SK-N-SH treated with all-trans-retinoic acid at 6 μM for 48 hours (cell line): ENCODE measurements around the gene VWA5B2.

Experiments used
- ATAC-seq: fragments of 200-7000 bp; cut with Tn5 transposase; 3 replicates; pipeline ENCODE4 v1.9.1; 2020; ENCODE audit warnings: mild to moderate bottlenecking, moderate library complexity
- BACH2 ChIP-seq: fragments of 250-450 bp; sonication (Bioruptor Pico); IDR thresholded peaks from 2 replicates; pipeline ENCODE4 v1.9.0; 2021; ENCODE audit warnings: mild to moderate bottlenecking, borderline replicate concordance
- CSDC2 ChIP-seq: fragments of 250-450 bp; sonication (Bioruptor Pico); IDR thresholded peaks from 2 replicates; pipeline ENCODE4 v1.5.0; 2020; ENCODE audit warnings: mild to moderate bottlenecking, moderate library complexity
- ESRRG ChIP-seq: fragments of 250-450 bp; sonication (Bioruptor Pico); IDR thresholded peaks from 2 replicates; pipeline ENCODE4 v1.6.1; 2021; ENCODE audit warnings: mild to moderate bottlenecking
- GLIS3 ChIP-seq: fragments of 250-450 bp; sonication (Bioruptor Pico); IDR thresholded peaks from 2 replicates; pipeline ENCODE4 v1.5.0; 2020; ENCODE audit warnings: mild to moderate bottlenecking, moderate library complexity
- ISL1 ChIP-seq: fragments of 250-450 bp; sonication (Bioruptor Pico); IDR thresholded peaks from 2 replicates; pipeline ENCODE4 v2.1.2; 2022; ENCODE audit warnings: mild to moderate bottlenecking, moderate library complexity
- OSR1 ChIP-seq: fragments of 250-450 bp; sonication (Bioruptor Pico); IDR thresholded peaks from 2 replicates; pipeline ENCODE4 v1.8.0; 2022; ENCODE audit warnings: moderate library complexity, mild to moderate bottlenecking, inconsistent platforms
- PPARA ChIP-seq: fragments of 250-450 bp; sonication (Bioruptor Pico); IDR thresholded peaks from 2 replicates; pipeline ENCODE4 v1.5.0; 2020; ENCODE audit warnings: mild to moderate bottlenecking, borderline replicate concordance
- RARB ChIP-seq: fragments of 250-450 bp; sonication (Bioruptor Pico); IDR thresholded peaks from 2 replicates; pipeline ENCODE4 v1.8.0; 2021; ENCODE audit warnings: mild to moderate bottlenecking, moderate library complexity
- SNAI2 ChIP-seq: fragments of 250-450 bp; sonication (Bioruptor Pico); IDR thresholded peaks from 2 replicates; pipeline ENCODE4 v1.5.0; 2020; ENCODE audit warnings: mild to moderate bottlenecking, moderate library complexity
- TCF4 ChIP-seq: fragments of 250-450 bp; sonication (Bioruptor Pico); IDR thresholded peaks from 2 replicates; pipeline ENCODE4 v1.8.0; 2021; ENCODE audit warnings: mild to moderate bottlenecking, moderate library complexity, borderline replicate concordance
- TOX ChIP-seq: fragments of 250-450 bp; sonication (Bioruptor Pico); IDR thresholded peaks from 2 replicates; pipeline ENCODE4 v1.8.0; 2021; ENCODE audit warnings: mild to moderate bottlenecking, moderate library complexity, borderline replicate concordance
- ZFP3 ChIP-seq: fragments of 250-450 bp; sonication (Bioruptor Pico); IDR thresholded peaks from 2 replicates; pipeline ENCODE4 v1.5.0; 2020; ENCODE audit warnings: mild to moderate bottlenecking, moderate library complexity
- ZFP30 ChIP-seq: fragments of 450-650 bp; formaldehyde crosslinking; IDR thresholded peaks from 2 replicates; pipeline ENCODE4 v1.5.0; 2022; ENCODE audit warnings: mild to moderate bottlenecking, moderate library complexity
- ZNF565 ChIP-seq: fragments of 450-650 bp; formaldehyde crosslinking; conservative IDR thresholded peaks from 2 replicates; pipeline ENCODE4 v1.5.0; 2020; ENCODE audit warnings: low read depth, mild to moderate bottlenecking, moderate library complexity
- ZNF70 ChIP-seq: fragments of 450-650 bp; formaldehyde crosslinking; IDR thresholded peaks from 2 replicates; pipeline ENCODE4 v1.5.0; 2020; ENCODE audit warnings: mild to moderate bottlenecking, moderate library complexity
- TF ChIP-seq, protein P1 (sequence below): fragments of 250-450 bp; sonication (Bioruptor Pico); IDR thresholded peaks from 2 replicates; pipeline ENCODE4 v1.8.0; 2021; ENCODE audit warnings: low read depth, mild to moderate bottlenecking, moderate library complexity, borderline replicate concordance
- TF ChIP-seq, protein P2 (sequence below): fragments of 250-450 bp; sonication (Bioruptor Pico); IDR thresholded peaks from 2 replicates; pipeline ENCODE4 v1.5.0; 2020; ENCODE audit warnings: mild to moderate bottlenecking, moderate library complexity
- TF ChIP-seq, protein P3 (sequence below): fragments of 250-450 bp; sonication (Bioruptor Pico); IDR thresholded peaks from 2 replicates; pipeline ENCODE4 v1.5.1; 2020; ENCODE audit warnings: low read depth, mild to moderate bottlenecking, moderate library complexity
- TF ChIP-seq, protein P4 (sequence below): fragments of 250-450 bp; sonication (Bioruptor Pico); IDR thresholded peaks from 2 replicates; pipeline ENCODE4 v1.5.1; 2021; ENCODE audit warnings: mild to moderate bottlenecking, moderate library complexity
- TF ChIP-seq, protein P5 (sequence below): fragments of 250-450 bp; sonication (Bioruptor Pico); IDR thresholded peaks from 2 replicates; pipeline ENCODE4 v1.8.0; 2020; ENCODE audit warnings: mild to moderate bottlenecking, moderate library complexity, borderline replicate concordance

Gene VWA5B2

DNA sequence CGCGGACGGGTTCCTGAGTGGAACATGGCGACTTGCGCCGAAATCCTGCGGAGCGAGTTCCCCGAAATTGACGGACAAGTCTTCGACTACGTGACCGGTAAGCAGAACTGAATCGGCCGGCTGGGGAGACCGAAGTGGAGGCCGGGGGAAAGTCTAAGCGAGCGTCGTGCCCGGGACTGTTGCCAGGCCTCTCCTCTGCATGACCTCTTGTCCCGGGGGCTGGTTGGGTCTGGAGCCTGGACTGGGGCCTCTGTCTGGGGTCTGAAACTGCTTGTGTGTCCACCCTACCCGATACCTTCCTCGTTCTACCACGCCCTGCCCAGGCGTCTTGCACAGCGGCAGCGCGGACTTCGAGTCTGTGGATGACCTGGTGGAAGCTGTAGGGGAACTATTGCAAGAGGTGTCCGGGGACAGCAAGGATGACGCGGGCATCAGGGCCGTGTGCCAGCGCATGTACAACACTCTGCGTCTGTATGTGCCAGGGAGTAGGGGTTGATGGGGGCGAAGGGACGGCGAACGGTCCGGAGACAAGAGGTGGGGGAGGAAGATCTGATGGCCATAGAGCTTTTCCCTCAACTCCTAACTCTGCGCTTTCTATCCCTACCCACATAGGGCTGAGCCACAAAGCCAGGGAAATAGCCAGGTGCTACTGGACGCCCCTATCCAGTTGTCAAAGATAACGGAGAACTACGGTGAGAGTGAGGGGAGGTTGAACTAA, 43.0 kb upstream of the VWA5B2 start, which contains the start of gene ABCF3:
Gene ABCF3 (plus strand): TSS at position 16 of the 718 bp plus-strand sequence. CDS start 9 bp downstream, at position 25.
- ATAC-seq: peak; percentile 61
- TF ChIP-seq ISL1 (CRISPR knock-in tag) (no peak), ZNF70 (CRISPR knock-in tag) (no peak), TCF4 (no peak)

DNA sequence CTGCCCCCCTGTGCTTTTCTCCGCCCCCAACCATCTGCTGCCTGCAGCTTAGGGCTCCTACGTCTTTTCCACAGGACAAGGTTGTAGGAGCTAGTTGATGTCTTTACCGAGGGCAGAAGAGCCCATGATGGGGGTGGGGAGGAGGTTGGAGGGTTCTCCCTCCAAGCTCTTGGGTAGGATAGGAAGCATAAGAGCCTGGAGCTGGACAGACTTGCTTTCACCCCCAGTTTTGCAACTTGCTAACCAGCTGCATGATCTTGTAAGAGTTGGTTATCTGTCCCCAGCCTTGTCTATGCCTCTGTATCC, 42.5 kb upstream of the VWA5B2 start:
- TF ChIP-seq, protein P1, sequence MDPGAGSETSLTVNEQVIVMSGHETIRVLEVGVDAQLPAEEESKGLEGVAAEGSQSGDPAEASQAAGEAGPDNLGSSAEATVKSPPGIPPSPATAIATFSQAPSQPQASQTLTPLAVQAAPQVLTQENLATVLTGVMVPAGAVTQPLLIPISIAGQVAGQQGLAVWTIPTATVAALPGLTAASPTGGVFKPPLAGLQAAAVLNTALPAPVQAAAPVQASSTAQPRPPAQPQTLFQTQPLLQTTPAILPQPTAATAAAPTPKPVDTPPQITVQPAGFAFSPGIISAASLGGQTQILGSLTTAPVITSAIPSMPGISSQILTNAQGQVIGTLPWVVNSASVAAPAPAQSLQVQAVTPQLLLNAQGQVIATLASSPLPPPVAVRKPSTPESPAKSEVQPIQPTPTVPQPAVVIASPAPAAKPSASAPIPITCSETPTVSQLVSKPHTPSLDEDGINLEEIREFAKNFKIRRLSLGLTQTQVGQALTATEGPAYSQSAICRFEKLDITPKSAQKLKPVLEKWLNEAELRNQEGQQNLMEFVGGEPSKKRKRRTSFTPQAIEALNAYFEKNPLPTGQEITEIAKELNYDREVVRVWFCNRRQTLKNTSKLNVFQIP (CRISPR knock-in tag): no peak
- TF ChIP-seq ZFP3 (no peak), ESRRG (CRISPR knock-in tag) (no peak), CSDC2 (CRISPR knock-in tag) (no peak), RARB (CRISPR knock-in tag) (no peak), OSR1 (CRISPR knock-in tag) (no peak), ZNF565 (CRISPR knock-in tag) (no peak), ZFP30 (CRISPR knock-in tag) (no peak), ISL1 (CRISPR knock-in tag) (no peak), TOX (CRISPR knock-in tag) (no peak), TCF4 (no peak), SNAI2 (no peak), PPARA (CRISPR knock-in tag) (no peak), GLIS3 (CRISPR knock-in tag) (no peak)
- TF ChIP-seq, protein P2, sequence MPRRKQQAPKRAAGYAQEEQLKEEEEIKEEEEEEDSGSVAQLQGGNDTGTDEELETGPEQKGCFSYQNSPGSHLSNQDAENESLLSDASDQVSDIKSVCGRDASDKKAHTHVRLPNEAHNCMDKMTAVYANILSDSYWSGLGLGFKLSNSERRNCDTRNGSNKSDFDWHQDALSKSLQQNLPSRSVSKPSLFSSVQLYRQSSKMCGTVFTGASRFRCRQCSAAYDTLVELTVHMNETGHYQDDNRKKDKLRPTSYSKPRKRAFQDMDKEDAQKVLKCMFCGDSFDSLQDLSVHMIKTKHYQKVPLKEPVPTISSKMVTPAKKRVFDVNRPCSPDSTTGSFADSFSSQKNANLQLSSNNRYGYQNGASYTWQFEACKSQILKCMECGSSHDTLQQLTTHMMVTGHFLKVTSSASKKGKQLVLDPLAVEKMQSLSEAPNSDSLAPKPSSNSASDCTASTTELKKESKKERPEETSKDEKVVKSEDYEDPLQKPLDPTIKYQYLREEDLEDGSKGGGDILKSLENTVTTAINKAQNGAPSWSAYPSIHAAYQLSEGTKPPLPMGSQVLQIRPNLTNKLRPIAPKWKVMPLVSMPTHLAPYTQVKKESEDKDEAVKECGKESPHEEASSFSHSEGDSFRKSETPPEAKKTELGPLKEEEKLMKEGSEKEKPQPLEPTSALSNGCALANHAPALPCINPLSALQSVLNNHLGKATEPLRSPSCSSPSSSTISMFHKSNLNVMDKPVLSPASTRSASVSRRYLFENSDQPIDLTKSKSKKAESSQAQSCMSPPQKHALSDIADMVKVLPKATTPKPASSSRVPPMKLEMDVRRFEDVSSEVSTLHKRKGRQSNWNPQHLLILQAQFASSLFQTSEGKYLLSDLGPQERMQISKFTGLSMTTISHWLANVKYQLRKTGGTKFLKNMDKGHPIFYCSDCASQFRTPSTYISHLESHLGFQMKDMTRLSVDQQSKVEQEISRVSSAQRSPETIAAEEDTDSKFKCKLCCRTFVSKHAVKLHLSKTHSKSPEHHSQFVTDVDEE (CRISPR knock-in tag): no peak
- TF ChIP-seq, protein P3, sequence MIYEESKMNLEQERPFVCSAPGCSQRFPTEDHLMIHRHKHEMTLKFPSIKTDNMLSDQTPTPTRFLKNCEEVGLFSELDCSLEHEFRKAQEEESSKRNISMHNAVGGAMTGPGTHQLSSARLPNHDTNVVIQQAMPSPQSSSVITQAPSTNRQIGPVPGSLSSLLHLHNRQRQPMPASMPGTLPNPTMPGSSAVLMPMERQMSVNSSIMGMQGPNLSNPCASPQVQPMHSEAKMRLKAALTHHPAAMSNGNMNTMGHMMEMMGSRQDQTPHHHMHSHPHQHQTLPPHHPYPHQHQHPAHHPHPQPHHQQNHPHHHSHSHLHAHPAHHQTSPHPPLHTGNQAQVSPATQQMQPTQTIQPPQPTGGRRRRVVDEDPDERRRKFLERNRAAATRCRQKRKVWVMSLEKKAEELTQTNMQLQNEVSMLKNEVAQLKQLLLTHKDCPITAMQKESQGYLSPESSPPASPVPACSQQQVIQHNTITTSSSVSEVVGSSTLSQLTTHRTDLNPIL (CRISPR knock-in tag): no peak
- TF ChIP-seq, protein P4, sequence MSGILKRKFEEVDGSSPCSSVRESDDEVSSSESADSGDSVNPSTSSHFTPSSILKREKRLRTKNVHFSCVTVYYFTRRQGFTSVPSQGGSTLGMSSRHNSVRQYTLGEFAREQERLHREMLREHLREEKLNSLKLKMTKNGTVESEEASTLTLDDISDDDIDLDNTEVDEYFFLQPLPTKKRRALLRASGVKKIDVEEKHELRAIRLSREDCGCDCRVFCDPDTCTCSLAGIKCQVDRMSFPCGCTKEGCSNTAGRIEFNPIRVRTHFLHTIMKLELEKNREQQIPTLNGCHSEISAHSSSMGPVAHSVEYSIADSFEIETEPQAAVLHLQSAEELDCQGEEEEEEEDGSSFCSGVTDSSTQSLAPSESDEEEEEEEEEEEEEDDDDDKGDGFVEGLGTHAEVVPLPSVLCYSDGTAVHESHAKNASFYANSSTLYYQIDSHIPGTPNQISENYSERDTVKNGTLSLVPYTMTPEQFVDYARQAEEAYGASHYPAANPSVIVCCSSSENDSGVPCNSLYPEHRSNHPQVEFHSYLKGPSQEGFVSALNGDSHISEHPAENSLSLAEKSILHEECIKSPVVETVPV (CRISPR knock-in tag): no peak
- TF ChIP-seq, protein P5, sequence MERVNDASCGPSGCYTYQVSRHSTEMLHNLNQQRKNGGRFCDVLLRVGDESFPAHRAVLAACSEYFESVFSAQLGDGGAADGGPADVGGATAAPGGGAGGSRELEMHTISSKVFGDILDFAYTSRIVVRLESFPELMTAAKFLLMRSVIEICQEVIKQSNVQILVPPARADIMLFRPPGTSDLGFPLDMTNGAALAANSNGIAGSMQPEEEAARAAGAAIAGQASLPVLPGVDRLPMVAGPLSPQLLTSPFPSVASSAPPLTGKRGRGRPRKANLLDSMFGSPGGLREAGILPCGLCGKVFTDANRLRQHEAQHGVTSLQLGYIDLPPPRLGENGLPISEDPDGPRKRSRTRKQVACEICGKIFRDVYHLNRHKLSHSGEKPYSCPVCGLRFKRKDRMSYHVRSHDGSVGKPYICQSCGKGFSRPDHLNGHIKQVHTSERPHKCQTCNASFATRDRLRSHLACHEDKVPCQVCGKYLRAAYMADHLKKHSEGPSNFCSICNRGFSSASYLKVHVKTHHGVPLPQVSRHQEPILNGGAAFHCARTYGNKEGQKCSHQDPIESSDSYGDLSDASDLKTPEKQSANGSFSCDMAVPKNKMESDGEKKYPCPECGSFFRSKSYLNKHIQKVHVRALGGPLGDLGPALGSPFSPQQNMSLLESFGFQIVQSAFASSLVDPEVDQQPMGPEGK: no peak
- no peak for ATAC-seq

DNA sequence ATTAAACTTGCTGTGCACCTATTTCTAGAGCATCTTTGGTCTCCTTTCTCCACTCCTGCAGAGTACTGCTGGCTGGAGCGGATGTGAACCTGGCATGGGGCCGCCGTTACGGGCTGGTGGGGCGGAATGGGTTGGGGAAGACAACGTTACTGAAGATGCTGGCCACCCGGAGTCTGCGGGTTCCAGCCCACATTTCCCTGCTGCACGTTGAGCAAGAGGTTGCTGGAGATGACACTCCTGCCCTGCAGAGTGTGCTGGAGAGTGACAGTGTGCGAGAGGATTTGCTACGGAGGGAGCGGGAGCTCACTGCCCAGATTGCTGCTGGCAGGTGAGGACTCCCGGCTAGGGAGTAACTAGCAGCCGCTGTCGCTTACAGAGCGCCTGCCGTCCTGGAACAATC, 41.3 kb upstream of the VWA5B2 start:
- no peak for ATAC-seq
- TF ChIP-seq, protein P3 (CRISPR knock-in tag): no peak
- TF ChIP-seq SNAI2: no peak
- TF ChIP-seq PPARA (CRISPR knock-in tag): no peak
- TF ChIP-seq, protein P5: no peak
- TF ChIP-seq GLIS3 (CRISPR knock-in tag): no peak
- TF ChIP-seq ZFP3: no peak
- TF ChIP-seq BACH2 (CRISPR knock-in tag): no peak
- TF ChIP-seq, protein P1 (CRISPR knock-in tag): no peak
- no peak for TF ChIP-seq ZFP30 (CRISPR knock-in tag)
- TF ChIP-seq ISL1 (CRISPR knock-in tag): no peak
- TF ChIP-seq RARB (CRISPR knock-in tag): no peak
- TF ChIP-seq TCF4: no peak
- TF ChIP-seq ZNF70 (CRISPR knock-in tag): no peak
- TF ChIP-seq, protein P4 (CRISPR knock-in tag): no peak
- no peak for TF ChIP-seq OSR1 (CRISPR knock-in tag)
